SJSA1 (cell line): ENCODE results near the gene COL21A1. TPM values are rescaled to one million over a fixed set of nuclear protein-coding genes. Genes with fewer than 3 reads are reported as not detected.

ENCODE experiments used
- DNase-seq, 2 experiments: peaks; one replicate each; pipeline ENCODE4 v3.0.0-alpha.2; 2015 to 2020; ENCODE audit warnings: low spot score in 2 of 2, low read depth in 1 of 2
- H3K27ac ChIP-seq: fragments of 250-450 bp; sonication (Bioruptor Pico); 2 replicates; pipeline ENCODE4 v1.5.1; 2020; ENCODE audit warnings: mild to moderate bottlenecking, moderate library complexity
- H3K27me3 ChIP-seq: fragments of 250-450 bp; sonication (Bioruptor Pico); replicated peaks from 2 replicates; pipeline ENCODE4 v1.5.1; 2020; ENCODE audit warnings: mild to moderate bottlenecking, moderate library complexity
- H3K36me3 ChIP-seq: fragments of 250-450 bp; sonication (Bioruptor Pico); 2 replicates; pipeline ENCODE4 v1.5.1; 2020; ENCODE audit warnings: mild to moderate bottlenecking
- H3K4me1 ChIP-seq: fragments of 250-450 bp; sonication (Bioruptor Pico); replicated peaks from 2 replicates; pipeline ENCODE4 v1.6.1; 2021; ENCODE audit warnings: mild to moderate bottlenecking
- H3K4me3 ChIP-seq: fragments of 250-450 bp; sonication (Bioruptor Pico); 2 replicates; pipeline ENCODE4 v1.5.1; 2020; ENCODE audit warnings: mild to moderate bottlenecking
- H3K9me3 ChIP-seq: fragments of 250-450 bp; sonication (Bioruptor Pico); replicated peaks from 2 replicates; pipeline ENCODE4 v1.5.1; 2020; ENCODE audit warnings: mild to moderate bottlenecking
- total RNA-seq: library from RNA; depleted of rRNA; stranded (reverse); fragments of >200 nt; shearing (Covaris generic); gene quantifications from 2 replicates; pipeline ENCODE4 v1.2.3, GENCODE V29; 2014

The COL21A1 gene
- total RNA-seq, 1 experiment from 2014 or later, result 12.6 TPM

DNA sequence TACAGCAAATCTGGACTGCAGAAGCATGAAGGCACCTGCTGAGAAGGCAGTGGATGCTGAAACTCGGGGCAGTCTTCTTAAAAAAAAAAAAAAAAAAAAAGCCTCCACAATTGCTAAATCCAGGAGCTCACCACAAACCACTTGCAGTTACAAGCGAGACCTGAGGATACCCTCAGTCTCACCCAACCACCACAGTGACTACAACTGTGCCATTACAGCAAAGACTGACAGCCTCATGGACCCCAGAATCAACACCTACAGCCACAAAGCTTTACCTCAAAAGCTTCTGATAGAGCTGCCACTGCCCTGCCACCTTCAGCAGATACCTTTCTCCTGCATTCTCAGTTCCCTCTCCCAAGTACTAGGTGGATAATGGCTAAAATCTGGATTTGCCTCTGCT lies 9.0 kb downstream of the COL21A1 start:
- no peaks in the 10 kb centered on the region for H3K36me3 ChIP-seq
- no peak overlapping the region for H3K4me3 ChIP-seq
- H3K4me1 ChIP-seq, result no peaks in the 10 kb centered on the region
- no peaks in the 10 kb centered on the region for H3K9me3 ChIP-seq
- no peak for DNase-seq
- no peaks in the 10 kb centered on the region for H3K27me3 ChIP-seq
- no peak overlapping the region for H3K27ac ChIP-seq

GRCh38 chr6:56235245-56235644 lies 12.1 kb downstream of the COL21A1 start:
- H3K4me1 ChIP-seq, result peaks cover 10% of the 10 kb centered on the region
- H3K36me3 ChIP-seq, result no peaks in the 10 kb centered on the region
- H3K27ac ChIP-seq, result no peak overlapping the region
- H3K4me3 ChIP-seq, result no peak overlapping the region
- no peaks in the 10 kb centered on the region for H3K27me3 ChIP-seq
- no peak for DNase-seq
- H3K9me3 ChIP-seq, result no peaks in the 10 kb centered on the region

DNA sequence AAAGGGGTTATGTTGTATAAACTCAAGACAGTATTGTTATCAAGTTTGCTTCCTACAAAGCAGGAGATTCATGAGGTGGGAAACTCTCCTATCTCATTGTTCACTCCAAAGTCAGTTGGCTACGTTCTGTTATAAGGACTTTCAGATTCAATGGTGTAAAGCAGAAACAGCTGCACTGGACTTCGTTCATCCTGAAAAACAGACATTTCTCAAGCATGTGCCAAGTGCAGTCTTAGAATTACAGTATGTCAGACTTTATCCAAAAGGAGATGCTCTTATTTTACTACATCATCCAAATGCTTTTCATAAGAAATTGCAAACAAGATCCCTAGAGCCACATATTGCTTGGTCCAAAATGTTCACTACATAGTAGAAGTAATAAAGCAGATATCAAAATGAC lies 14.9 kb downstream of the COL21A1 start:
- H3K9me3 ChIP-seq, result no peaks in the 10 kb centered on the region
- H3K4me1 ChIP-seq, result peaks cover 10% of the 10 kb centered on the region
- H3K27ac ChIP-seq, result no peak overlapping the region
- no peaks in the 10 kb centered on the region for H3K27me3 ChIP-seq
- H3K36me3 ChIP-seq, result no peaks in the 10 kb centered on the region
- no peak for DNase-seq
- no peak overlapping the region for H3K4me3 ChIP-seq

- no peak overlapping the region for H3K4me3 ChIP-seq
- no peak for DNase-seq
These were observed 15.6 kb downstream of the COL21A1 start for GRCh38 chr6:56231827-56232226.

DNA sequence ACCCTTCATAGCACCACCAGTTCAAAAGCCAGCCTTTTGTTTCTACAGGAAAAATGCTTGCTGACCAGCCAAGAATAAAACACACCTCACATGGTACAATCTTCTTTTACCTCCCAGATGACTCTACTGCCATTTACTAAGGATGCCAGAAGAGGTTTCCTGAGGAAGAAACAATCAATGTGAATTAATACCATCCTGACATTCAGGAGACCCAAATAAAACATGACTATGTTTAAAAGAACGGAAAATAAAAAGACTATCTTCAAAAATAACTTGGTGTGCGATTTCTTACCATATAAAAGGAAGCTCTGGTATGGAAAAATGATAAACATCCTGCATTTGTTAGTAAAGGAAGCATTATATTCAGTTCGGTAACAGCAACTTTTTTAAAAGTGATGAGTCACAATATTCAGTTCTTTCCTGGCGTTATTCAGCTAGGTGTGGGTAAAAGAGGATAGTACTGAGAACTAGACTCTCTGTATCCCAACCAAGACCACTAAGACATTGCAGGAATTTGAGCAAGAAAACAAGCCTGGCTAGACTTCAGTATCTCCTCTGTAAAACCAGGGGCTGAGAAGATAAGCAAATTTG lies 16.3 kb downstream of the COL21A1 start:
- H3K27me3 ChIP-seq, result no peaks in the 10 kb centered on the region
- H3K9me3 ChIP-seq, result no peaks in the 10 kb centered on the region
- H3K4me3 ChIP-seq, result no peak overlapping the region
- H3K4me1 ChIP-seq, result peaks cover 10% of the 10 kb centered on the region
- H3K27ac ChIP-seq, result peak overlapping the region; percentile 57
- H3K36me3 ChIP-seq, result no peaks in the 10 kb centered on the region
- peak in 1 of 2 experiments; percentile 32 for DNase-seq

More at GRCh38 chr6:56231827-56232226, 15.6 kb downstream of the COL21A1 start:
- H3K36me3 ChIP-seq, result no peaks in the 10 kb centered on the region
- no peaks in the 10 kb centered on the region for H3K9me3 ChIP-seq
- no peak overlapping the region for H3K27ac ChIP-seq
- H3K4me1 ChIP-seq, result peaks cover 10% of the 10 kb centered on the region
- no peaks in the 10 kb centered on the region for H3K27me3 ChIP-seq

DNA sequence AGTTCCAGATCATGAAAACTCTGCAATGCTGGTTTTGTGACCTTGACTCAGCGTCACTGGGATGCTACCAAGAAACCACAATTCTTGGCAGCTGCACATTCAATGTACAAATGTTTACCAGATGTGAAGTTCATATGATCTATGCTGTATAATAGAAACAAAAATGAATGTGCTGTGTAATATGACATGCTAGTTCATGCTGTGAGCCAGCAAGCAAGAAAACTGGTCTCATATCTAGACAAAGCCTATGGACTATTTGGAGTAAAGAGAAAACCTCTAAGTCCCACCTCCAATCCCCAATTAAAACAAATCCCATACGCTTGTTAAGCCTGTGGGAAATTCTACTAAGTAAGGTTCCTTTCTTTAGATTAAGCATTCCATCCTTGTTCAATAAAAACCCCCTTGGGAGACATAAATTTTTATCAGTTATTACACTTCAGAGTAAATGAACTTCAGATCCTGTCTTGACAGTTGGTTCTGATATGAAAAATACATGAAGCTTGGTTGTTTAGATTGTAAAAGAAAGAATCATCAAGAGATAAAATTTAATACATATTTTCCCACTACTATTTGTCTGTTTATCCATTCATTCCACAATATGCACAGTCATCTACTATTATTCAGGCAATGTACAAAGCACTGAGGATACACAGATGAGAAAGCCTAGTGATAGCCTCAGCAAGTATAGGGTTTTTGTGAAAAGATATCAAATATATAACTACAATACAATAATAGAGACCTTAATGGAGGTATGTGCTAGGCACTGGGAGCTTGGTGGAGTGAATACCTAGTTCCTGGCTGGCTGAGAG lies 20.1 kb downstream of the COL21A1 start:
- DNase-seq, result no peak
- no peaks in the 10 kb centered on the region for H3K36me3 ChIP-seq
- H3K27me3 ChIP-seq, result no peaks in the 10 kb centered on the region
- H3K27ac ChIP-seq, result no peak overlapping the region
- peaks cover 21% of the 10 kb centered on the region for H3K4me1 ChIP-seq
- H3K9me3 ChIP-seq, result no peaks in the 10 kb centered on the region
- no peak overlapping the region for H3K4me3 ChIP-seq

DNA sequence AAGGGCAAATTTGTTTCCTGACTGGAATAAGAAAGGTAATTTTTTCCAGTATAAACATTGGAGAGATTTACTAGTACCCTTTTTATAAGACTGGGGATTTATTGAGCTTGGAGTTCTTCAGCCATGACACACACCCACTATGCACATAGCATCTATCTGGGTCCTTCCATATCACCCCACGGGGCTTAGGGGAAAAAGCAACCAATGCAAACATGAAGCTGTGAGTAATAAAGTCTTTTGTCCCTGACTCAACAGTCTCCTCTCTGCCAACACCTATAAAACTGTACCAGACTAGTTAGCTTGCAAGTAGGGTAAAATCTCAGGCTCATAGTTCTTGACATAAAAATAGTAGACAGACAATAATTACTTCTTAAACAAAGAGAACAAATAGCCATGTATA lies 23.4 kb downstream of the COL21A1 start:
- H3K4me3 ChIP-seq, result no peak overlapping the region
- peaks cover 24% of the 10 kb centered on the region; the same call in 1 of the 2 replicates for H3K4me1 ChIP-seq
- H3K9me3 ChIP-seq, result no peaks in the 10 kb centered on the region
- H3K36me3 ChIP-seq, result no peaks in the 10 kb centered on the region
- no peaks in the 10 kb centered on the region for H3K27me3 ChIP-seq
- H3K27ac ChIP-seq, result no peak overlapping the region
- peak in 1 of 2 experiments; percentile 11 for DNase-seq

GRCh38 chr6:56222499-56222898 lies 24.9 kb downstream of the COL21A1 start:
- Histone ChIP-seq H3K27ac (no peak overlapping the region), H3K36me3 (no peaks in the 10 kb centered on the region), H3K4me1 (peaks cover 24% of the 10 kb centered on the region; the same call in 1 of the 2 replicates), H3K27me3 (no peaks in the 10 kb centered on the region), H3K9me3 (no peaks in the 10 kb centered on the region), H3K4me3 (no peak overlapping the region)
- peak in 1 of 2 experiments; percentile 27 for DNase-seq

GRCh38 chr6:56220078-56220477 lies 27.3 kb downstream of the COL21A1 start:
- no peaks in the 10 kb centered on the region for H3K36me3 ChIP-seq
- H3K4me1 ChIP-seq, result peaks cover 24% of the 10 kb centered on the region; the same call in 1 of the 2 replicates
- H3K4me3 ChIP-seq, result no peak overlapping the region
- H3K9me3 ChIP-seq, result no peaks in the 10 kb centered on the region
- H3K27me3 ChIP-seq, result no peaks in the 10 kb centered on the region
- H3K27ac ChIP-seq, result no peak overlapping the region
- peak in 1 of 2 experiments; percentile 22 for DNase-seq

GRCh38 chr6:56214703-56215101 lies 32.7 kb downstream of the COL21A1 start:
- no peaks in the 10 kb centered on the region for H3K36me3 ChIP-seq
- H3K4me3 ChIP-seq, result no peak overlapping the region
- H3K27ac ChIP-seq, result no peak overlapping the region
- no peaks in the 10 kb centered on the region for H3K9me3 ChIP-seq
- H3K4me1 ChIP-seq, result 0 out of 2 replicates have a peak, but pooled peaks cover 1% of the 10 kb centered on the region
- no peak for DNase-seq
- H3K27me3 ChIP-seq, result no peaks in the 10 kb centered on the region

DNA sequence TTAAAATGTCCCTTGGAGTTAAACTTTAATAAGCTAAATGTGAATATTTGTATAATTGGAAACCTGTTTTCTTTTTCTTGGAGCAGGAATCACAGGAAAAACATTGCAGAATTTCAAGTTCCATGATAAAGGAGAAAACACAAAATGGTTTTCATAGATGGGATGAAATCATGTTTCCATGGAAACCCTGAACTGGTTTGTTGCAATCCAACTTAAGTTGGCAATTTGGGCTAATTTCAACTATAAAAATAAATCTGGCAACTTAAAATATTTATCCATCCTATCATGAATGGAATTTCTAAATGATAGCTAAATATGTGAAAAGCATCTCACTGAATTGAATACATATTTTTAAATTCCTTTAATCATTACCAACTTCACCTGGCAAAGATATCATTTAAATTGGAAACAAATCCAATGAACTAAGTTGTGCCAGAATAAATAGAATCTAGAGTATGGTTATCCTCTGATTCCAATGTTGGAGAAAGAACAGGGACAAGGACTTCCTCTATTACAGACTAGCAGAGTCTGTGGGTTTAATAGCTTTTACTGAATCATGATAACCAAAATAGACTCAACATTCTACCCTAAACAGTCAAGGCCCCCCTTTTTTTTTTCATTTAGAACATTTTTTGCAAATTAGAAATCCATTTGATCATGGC lies 33.2 kb downstream of the COL21A1 start:
- no peaks in the 10 kb centered on the region for H3K36me3 ChIP-seq
- no peaks in the 10 kb centered on the region for H3K4me1 ChIP-seq
- DNase-seq, result no peak
- no peak overlapping the region for H3K27ac ChIP-seq
- H3K9me3 ChIP-seq, result no peaks in the 10 kb centered on the region
- H3K27me3 ChIP-seq, result no peaks in the 10 kb centered on the region
- no peak overlapping the region for H3K4me3 ChIP-seq

DNA sequence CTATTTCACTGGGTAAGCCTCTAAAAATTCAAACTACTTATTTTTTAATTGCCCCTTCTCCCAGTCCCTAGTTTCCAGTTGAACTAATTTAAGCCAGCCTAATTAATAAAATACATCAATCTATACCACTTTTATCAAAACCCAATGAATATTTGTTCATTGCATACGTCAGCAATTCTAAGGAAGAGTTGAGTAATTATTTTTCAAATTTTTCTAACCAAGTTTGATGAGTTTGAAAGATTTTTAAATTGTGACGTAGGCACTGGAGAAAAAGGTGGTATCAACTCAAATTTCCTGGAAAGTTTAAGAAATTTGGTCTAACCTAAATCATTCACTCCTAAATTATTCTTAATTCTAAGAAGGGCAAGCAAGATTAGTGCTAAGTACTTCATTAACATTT lies 35.7 kb downstream of the COL21A1 start:
- Histone ChIP-seq H3K4me3 (no peak overlapping the region), H3K27ac (no peak overlapping the region), H3K36me3 (no peaks in the 10 kb centered on the region), H3K9me3 (no peaks in the 10 kb centered on the region), H3K27me3 (no peaks in the 10 kb centered on the region), H3K4me1 (no peaks in the 10 kb centered on the region)
- DNase-seq, result no peak

- Histone ChIP-seq H3K4me1 (no peaks in the 10 kb centered on the region), H3K27me3 (no peaks in the 10 kb centered on the region), H3K4me3 (no peak overlapping the region), H3K27ac (no peak overlapping the region), H3K9me3 (no peaks in the 10 kb centered on the region), H3K36me3 (no peaks in the 10 kb centered on the region)
- DNase-seq, result no peak
These were observed 43.2 kb downstream of the COL21A1 start for GRCh38 chr6:56204134-56204533.

DNA sequence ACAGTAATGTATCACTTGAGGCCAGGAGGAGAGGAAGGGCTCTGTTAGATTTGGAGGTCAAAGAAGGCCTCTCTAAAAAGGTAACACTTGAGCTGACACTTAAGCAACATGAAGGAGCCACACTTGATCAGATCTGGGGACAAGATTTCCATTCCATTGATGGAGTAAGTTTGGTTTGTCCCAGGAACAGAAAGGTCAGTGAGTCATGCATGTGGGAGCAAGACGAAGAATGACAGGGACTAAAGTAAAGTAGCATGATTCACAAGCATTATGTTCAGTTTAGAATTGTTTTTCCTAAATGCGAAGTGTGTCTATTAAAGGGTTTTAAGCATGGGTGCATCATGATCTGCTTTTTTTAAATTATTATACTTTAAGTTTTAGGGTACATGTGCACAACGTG lies 47.4 kb downstream of the COL21A1 start:
- H3K4me3 ChIP-seq, result no peak overlapping the region

More for the DNA sequence above, 47.4 kb downstream of the COL21A1 start:
- H3K9me3 ChIP-seq, result no peaks in the 10 kb centered on the region
- H3K4me1 ChIP-seq, result no peaks in the 10 kb centered on the region
- H3K27ac ChIP-seq, result no peak overlapping the region
- no peak for DNase-seq
- no peaks in the 10 kb centered on the region for H3K36me3 ChIP-seq
- no peaks in the 10 kb centered on the region for H3K27me3 ChIP-seq
